Lower leg skin (tissue), 3 donors: ENCODE data around the gene EPSTI1.

Experiments used
- CTCF ChIP-seq, 3 donors: fragments of 450-650 bp; IDR thresholded peaks; one replicate each; pipeline ENCODE4 v1.5.1; 2016; ENCODE audit warnings: antibody characterized with exemption in 3 of 3, mild to moderate bottlenecking in 3 of 3, moderate library complexity in 2 of 3
- POLR2A ChIP-seq, 2 donors: fragments of 450-650 bp; IDR thresholded peaks; one replicate each; pipeline ENCODE4 v1.6.1; 2016 to 2017; ENCODE audit warnings: antibody characterized with exemption in 2 of 2, mild to moderate bottlenecking in 1 of 2, moderate library complexity in 1 of 2

GRCh38 chr13:42867232-42867631 is 124.8 kb downstream of the EPSTI1 start:
- TF ChIP-seq POLR2A (IDR thresholded peaks at IDR 0.05): no peak
- TF ChIP-seq CTCF (IDR thresholded peaks at IDR 0.05): no peak
